GM18508 (cell line): ENCODE measurements around the gene EMID1.

ENCODE experiments used
- ATAC-seq: cut with Tn5 transposase; IDR thresholded peaks from one replicate; pipeline ENCODE4 v1.9.1; 2021; ENCODE audit warnings: moderate number of reproducible peaks; ENCODE audit not compliant: insufficient read depth, unreplicated experiment

The EMID1 gene

GRCh38 chr22:29193021-29193420 lies 12.7 kb upstream of the EMID1 start:
- no peak for ATAC-seq

- no peak for ATAC-seq
These were observed 11.5 kb upstream of the EMID1 start for GRCh38 chr22:29194184-29194583.

- no peak for ATAC-seq
These were observed 10.4 kb upstream of the EMID1 start for GRCh38 chr22:29195118-29195963.

- no peak for ATAC-seq
These were observed 9.6 kb upstream of the EMID1 start for GRCh38 chr22:29195964-29196666.

GRCh38 chr22:29197096-29197495 lies 8.6 kb upstream of the EMID1 start:
- ATAC-seq, result no peak

- no peak for ATAC-seq
These were observed 7.5 kb upstream of the EMID1 start for GRCh38 chr22:29198240-29198639.

GRCh38 chr22:29199702-29200400 lies 5.8 kb upstream of the EMID1 start:
- no peak for ATAC-seq

- no peak for ATAC-seq
These were observed 4.8 kb upstream of the EMID1 start for GRCh38 chr22:29200901-29201300.

- ATAC-seq, result no peak
These were observed 3.9 kb upstream of the EMID1 start for GRCh38 chr22:29201782-29202181.

GRCh38 chr22:29202212-29203192 lies 3.2 kb upstream of the EMID1 start:
- no peak for ATAC-seq

GRCh38 chr22:29203488-29204454 lies 1.9 kb upstream of the EMID1 start:
- ATAC-seq, result no peak

GRCh38 chr22:29204455-29205183 lies 1.1 kb upstream of the EMID1 start:
- no peak for ATAC-seq

- ATAC-seq, result no peak
These were observed 473 bp upstream of the EMID1 start for GRCh38 chr22:29205252-29205593.

- ATAC-seq, result no peak
These were observed 911 bp downstream of the EMID1 start for GRCh38 chr22:29206372-29207242.

GRCh38 chr22:29207243-29207550 lies 1.5 kb downstream of the EMID1 start:
- ATAC-seq, result no peak

GRCh38 chr22:29207562-29208501 lies 2.1 kb downstream of the EMID1 start:
- no peak for ATAC-seq

GRCh38 chr22:29208502-29208862 lies 2.8 kb downstream of the EMID1 start:
- no peak for ATAC-seq
